GM21526 (cell line): ENCODE data around the gene TEX2.
A peak's percentile ranks its signal among the peaks of the same experiment; 100 is the strongest.

Experiments used
- ATAC-seq: cut with Tn5 transposase; IDR thresholded peaks from one replicate; pipeline ENCODE4 v1.9.1; 2021; ENCODE audit warnings: moderate library complexity; ENCODE audit not compliant: unreplicated experiment, low FRiP score

Gene TEX2

DNA sequence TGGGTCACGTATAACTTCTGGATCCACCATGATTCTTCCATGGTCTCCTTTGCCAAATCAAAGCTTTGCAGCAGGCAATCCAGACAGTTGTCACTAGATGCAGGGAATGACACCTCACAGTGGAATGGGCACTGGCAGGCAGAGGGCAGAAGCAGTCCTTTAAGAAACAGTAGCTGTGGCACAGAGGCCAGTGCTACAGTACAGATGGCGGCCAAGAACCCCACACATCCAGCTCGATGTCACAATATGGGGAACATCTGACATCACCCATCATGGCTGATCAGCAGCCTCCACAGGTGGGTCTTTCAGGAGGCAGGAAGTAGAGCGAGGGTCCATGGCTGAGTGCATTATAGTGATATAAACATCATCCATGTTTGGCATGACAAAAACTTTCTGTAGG, 114.4 kb downstream of the TEX2 start:
- ATAC-seq, result no peak

DNA sequence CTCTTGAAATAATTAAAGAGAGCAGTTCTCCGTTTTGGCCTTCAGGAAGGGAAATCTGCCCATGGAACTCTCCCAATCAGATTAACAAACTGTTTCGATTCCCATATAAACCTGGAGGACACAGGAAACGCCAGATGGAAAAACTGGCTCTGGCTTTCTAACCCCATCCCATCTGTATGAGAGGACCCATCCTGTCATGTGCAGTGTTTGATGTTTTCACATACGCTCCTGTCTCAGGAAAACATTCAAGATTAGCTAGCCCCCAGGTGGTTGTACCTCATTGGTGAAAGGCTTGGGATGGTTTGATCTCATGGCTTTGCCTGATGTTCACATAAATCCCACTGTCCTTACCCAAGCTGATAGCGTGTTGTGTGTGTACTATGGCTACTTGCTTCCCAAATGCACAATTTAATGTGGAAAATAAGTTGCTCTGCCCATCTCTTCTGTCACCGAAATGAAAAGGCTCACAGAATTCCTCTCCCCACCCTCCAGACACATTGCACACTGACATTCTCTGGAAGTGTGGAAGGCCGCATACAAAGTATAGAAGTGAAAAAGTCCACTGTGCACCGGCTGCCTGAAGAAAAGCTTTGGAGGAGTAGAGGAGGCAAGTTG, 114.9 kb downstream of the TEX2 start:
- no peak for ATAC-seq

DNA sequence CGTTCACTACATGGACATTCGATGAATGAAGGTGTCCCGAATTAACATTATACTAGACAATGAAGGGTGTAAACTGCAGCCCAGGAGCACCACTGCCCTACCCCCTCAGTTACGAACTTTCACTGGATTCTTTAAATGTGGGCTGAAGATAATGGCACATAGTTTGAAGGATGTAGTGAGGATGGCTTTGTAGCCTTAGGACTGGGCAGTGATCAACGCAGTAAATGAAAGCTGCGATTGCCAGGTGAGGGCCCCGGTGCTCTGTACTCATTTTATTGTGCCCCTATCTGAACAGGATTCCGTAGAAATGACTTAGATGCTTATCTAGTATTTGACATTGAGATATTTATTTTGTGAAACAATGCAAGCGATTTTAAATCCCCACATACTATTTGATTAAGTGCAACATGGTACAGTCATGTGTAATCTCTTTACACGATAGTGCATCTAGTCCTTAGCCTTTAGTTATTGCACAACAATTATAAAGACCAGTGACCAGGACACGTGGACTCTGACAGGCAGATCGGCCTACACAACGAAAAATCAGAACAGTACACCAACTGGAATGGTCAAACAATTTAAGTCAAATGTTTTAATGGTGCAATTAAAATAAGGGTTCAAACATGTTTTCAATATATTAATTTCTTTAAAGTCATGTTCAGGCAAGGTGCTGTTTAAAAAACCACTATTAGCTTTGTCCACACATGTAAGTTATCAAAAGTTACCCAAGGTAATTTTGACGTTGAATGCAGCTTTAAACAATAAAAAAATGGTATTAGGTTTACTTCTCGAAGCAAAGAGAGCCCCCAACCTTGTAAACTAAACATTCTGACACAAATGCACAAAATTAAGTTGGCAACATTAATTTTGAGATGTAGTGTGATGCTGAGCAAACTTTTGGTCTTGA, 115.7 kb downstream of the TEX2 start:
- no peak for ATAC-seq

DNA sequence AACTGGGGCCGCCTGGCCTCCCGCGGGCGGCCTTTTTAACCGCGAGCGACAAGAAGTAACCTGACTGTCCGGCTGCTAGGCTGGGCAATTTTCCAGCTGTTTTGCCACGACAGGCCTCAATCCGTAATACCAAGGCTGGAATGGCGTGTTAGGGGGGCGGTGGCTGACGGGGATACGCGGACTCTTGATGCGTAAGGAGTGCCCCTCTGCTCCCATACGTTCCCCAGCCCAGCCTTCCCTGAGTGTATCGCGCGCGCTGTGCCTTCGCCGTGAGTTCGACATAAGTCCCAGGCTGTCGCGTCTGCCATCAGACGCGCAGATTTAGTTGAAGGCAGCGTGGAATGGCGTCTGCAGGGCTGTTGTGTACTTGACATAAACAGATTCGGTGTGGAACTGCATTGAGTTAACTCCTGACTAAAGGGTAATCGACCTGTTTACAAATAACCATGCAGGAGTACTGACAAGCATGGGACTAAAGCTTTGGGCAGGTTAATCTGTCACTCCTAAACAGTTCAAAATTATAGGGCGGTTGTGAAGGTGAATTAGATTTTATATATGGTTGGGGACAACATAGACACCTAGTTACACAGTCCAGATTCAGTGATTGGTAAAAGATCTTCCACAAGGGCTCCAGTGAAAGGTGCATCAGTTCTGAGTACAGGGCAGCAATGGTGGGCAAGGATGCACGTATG, 116.5 kb downstream of the TEX2 start:
- ATAC-seq, result peak; percentile 2

DNA sequence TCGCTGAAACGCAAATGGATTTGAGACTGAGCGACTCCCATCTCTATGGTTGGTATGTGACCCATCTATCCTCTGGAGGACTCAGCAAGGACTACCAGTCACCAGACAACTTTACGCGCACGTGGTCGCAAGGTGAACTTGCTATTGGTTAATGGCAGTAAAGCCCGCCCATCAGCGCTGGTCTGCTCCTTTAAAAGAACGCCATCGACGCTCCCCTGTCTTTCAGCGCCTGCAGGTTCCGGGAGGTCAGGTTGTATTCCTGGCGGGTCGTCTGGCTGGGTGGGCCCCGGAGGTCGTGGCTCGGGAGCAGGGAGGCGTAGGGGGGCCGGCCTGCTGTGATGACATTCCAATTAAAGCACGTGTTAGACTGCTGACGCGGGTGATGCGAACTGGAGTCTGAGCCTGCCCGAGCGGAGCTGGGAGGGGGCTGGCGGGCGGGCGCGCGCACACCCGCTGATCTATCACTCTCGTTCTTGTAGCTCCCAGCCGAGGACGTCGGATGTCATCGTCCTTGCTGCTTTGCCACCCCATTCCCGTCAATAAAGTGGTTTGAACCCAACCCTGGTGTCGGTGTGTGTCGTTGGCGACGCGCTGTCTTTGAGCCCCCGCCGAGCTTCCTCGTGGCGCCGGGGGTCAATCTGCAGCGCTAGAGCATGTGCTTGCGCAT, 117.2 kb downstream of the TEX2 start:
- peak; percentile 85 for ATAC-seq

DNA sequence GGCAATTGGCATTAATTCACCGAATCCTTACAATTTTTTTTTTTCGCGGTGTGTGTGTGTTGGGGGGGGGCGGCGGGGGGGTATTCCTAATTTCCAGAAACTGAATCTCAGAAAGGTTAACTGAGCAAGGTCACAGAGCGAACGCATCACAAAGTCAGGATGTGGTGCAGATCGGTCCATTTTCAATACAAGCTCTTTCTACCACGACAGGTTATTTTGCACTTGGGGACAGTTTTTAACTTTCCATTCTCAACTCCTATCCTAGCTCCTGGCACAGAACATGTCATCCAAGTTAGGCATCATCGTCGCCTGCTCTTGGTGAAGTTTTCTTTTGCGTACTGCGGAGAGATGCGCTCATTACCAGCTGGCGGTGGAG, 117.7 kb downstream of the TEX2 start:
- ATAC-seq, result no peak

DNA sequence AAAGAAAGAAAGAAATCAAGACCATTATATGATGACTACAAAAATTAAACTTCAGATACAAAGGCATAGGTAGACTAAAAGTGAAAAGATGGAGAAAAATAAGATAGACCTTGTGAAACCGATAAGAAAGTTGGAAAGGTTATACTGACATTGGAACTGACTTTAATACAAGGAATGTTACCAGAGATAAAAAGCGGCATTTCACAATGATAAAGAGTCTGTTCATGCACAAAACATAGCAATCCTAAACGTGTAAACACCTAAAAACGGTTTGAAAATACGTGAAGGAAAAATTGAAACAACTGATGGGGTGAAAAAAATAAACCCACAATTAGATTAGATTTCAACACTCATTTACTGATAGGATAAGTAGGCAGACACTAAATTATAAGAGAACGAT, 123.5 kb downstream of the TEX2 start:
- ATAC-seq, result no peak

DNA sequence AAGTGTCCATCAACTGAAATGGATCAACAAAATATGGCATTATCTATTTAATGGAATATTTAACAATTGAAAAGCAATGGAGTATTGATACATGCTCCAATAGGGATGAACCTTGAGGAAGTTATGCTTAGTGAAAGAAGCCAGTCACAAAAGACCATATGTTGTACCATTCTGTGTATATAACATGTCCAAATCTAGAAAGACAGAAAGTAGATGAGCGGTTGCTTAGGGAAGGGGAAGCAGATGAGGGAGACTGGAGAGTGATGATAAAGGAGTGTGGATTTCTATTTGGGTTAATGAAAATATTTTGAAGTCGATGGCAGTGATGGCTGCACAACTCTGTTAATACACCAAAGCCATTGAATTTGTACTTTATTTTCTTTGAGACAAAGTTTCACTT, 124.6 kb downstream of the TEX2 start:
- no peak for ATAC-seq

DNA sequence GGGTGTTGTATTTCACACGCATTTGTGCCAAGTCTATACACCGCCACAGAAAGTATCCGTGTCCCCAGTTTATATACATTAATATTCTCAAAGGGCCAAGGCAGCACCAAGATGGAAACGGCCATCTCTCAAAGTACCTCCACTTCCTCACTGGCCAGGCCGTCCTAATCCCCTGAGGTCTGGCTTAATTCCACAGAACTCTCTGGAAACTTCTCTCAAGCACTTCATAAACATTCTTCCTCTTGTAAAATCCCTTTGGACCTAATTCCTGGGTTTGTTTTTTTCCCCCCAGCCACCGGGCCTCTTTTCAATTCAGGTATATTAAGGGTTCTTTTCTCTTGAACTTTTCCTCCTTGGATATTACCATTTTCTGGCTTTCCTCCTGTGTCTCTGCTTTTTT, 128.1 kb downstream of the TEX2 start:
- ATAC-seq, result no peak

DNA sequence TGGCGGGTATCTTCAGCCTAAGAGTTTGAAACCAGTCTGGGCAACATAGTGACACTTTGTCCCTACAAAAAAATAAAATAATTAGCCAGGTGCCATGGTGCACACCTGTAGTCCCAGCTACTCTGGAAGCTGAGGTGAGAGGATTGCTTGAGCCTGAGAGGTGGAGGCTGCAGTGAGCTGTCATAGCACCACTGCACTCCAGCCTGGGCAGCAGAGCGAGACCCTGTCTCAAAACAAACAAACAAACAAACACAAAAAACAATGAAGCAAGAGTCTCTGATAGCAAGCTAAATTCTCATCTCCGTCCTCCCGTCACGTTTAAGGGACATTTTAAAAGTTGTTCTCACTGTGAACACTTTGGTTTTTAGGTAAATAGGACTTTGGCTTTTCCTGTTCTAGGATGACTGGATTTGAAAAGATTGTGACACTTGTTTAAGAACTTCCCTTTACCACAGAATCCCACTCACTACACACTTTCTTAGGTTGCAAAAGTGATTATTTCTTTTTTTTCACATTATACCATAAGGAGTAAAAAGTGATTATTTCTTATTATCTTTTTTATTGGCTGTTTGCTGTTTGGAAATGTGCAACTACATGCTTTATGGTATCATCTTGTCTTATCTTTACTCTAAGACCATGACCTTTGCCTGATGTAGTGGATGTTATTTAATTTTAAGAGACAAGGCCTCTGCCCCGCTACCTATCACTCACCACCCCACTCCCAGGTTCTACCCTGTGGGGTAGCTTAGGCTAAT, 128.7 kb downstream of the TEX2 start:
- no peak for ATAC-seq

DNA sequence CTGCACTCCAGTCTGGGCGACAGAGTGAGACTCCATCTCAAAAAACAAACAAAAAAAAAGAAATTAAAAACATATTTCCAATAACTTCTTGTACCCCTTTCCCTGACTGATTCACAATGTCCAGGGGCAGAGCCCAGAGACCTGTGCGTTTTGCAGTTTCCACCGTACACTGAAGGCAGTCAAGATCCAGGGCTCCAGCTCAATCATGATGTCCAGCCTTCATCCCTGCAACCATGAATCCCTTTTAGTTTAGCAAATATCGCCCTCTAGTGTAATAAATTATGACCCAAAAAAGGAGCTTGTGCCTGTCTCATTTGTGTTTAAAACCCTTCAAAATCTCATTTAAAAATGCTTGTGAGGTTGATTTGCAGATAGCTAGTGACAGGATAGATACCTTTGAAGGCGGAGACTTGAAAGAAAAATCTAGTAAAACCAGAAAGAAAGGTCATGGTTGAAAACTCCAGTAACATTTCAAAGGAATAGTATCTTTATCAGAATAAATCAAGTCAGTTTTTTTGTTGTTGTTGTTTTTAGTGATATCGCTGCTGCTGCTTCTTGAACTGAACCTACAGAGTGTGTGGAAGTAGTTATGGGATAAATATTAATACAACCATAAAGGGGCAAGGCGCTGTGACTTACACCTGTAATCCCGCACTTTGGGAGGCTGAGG, 129.4 kb downstream of the TEX2 start:
- ATAC-seq, result no peak

DNA sequence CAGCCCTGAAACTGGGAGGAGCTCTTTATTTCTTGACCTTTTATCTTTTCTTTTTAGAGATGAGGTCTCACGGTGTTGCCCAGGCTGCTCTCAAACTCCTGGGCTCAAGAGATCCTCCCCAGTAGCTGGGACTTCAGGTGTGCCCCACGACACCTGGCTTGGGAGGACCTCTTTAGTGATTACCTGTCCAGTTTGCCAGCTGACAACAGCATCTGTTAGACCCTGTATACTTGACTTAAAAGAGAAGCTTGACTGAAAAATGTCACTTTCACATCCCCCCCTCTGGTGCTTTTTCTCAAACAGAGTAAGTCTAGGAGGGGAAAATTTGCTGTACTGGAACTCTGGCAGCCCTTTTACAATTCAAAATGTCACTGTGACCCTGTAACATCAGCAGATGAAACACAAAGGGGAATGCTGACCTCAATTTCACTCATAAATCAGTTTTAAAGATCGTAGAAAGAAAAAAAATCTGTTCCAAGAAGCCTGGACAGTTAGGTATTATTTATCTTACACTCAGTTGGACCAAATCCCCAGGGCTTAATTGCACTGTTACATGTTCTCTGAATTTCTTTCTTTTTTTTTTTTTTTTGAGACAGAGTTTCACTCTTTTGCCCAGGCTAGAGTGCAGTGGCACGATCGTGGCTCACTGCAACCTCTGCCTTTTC, 131.3 kb downstream of the TEX2 start:
- ATAC-seq, result no peak

DNA sequence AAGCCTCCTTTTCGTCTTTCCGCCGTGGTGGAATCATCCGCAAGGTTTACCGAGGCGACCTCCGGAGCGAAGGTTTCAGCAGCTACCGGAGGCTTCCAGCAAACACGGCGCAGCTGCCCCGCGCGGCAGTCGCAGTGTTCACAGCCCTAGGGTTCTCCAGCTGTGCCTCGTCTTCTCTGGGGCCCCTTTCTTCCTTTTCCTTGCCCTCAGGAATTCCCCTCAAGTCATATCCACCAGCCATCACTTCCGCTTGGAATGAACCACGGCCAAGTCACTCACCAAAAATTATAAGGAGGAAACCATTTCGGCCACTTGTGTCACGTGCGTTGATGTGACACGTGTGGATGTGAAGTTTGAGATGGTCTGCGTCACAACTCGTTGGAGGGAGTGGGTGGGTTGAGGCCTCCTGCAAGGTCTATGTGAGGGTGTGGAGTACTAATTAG, 132.5 kb downstream of the TEX2 start:
- peak; percentile 5 for ATAC-seq

DNA sequence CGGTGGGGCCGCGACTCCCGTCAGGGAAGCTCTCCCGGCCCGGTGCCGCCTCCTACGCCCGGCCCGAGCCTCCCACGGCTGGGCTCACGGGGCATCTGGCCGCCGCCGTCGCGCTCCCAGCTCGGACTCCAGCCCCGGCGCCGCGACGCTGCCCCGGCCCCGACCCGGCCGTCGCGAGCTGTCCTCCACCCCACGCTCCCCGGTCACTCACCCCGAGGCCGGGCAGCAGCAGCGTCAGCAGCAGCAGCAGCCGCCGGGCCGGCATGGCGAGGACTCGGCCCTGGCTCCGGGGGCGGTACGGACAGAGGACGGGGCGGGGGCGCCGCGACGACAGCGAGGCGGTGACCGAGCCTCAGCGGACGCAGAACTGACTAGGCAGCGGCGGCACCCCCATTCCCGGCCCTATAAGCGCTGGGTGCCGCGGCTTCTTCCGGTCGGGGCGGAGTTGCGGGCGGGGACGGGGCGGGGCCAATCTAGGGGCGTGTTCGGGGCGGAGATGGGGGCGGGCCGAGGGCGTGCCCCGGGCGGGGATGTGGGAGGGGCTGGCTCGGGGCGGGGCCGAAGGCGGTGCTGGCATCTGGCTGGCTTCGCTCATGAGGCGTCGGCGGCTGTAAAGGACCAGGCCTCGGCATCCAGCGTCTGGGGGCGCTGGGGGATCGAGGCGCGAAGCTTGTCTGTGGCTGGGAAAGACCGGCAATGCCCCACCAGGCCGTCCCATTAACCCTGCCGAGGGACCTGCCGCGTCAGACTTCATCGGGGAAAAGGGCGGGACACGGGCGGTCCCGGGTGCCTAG, 133.1 kb downstream of the TEX2 start, which contains the start of gene ERN1:
Gene ERN1 (minus strand): TSS at position 380 of the 794 bp plus-strand sequence. CDS start 115 bp downstream, at position 265.
- ATAC-seq, result peak; percentile 62

DNA sequence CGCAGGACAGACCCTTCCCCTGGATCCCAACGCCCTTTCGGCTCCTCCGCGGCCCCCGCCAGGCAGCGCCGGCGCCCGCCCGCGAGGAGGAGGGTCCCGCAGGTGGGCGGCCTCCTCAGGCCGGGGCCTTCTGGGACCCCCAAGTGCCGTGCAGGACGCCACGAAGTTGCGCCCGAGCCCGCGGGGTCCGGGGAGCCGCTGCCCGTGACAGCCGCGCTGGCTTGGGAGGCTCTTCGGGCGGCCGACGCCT, 133.6 kb downstream of the TEX2 start:
- ATAC-seq, result no peak

DNA sequence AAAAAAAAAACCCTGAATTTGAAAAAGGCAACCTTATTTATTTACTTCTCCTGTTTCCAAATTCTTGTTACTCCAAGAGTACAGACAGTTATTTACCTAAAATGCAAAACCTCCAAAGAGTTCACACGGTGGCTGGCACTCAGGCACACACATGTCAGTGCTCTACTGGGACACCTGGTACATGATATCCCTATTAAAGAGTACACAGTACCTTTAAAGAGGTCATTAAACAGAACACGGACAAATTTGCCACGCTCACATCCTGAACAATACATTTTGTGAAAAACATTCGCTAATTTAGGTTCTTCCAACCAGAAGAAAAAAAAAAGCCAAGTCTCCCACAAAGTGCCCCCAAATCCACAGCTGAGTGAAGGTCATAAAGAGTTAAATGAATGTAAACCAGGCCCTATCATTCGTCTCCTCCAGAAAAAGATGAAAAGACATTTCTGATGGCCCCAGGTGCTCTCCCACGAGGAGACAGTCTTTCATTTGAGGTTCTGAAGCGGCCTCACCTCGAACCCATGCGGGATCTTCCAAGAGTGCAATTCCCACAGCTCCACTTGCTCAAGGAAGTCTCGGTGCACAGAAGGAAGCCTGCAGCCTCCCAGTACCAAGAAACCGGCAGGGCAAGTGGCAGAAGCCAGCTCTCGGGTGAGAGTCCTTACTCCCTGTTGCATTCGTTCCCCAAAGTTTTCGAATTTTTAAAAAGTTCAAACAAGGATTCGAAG, 134.1 kb downstream of the TEX2 start:
- ATAC-seq, result no peak

DNA sequence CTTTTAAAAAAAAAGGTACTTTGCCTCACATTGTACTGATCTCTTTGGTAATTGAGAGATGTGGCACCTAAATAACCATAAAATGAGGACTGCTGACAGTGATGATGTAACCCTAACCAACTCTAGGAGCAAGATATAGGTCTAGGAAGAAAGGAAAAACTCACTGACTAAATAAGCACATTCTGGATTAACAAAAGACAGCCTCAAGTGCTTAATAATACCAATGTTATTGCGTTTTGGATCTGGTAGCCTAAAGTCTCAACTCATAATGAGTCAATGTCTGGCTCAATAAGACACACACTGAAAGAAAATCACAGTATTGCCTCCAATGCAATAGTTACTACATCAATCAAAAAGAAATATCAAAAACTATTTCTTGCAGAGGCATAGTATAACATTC, 136.1 kb downstream of the TEX2 start:
- no peak for ATAC-seq

DNA sequence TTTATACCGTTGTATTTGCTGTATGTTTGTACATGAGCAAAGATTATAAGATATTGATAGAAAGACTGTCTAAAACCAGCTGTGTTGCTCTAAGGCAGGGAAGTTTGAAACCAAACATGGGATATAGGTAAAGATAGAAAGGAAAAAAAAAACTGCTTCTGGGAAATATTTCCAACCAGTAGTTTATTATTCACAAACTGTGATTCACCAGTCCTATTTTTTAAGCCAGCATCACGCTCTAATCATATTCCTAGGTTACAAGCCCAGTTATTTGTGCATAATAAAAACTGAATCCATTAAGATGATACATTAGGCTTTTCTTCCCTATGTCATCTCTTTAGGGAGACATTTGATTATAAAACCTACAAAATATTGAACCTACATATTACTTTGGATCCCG, 137.1 kb downstream of the TEX2 start:
- ATAC-seq, result no peak
